Ovary (tissue), 3 donors: ENCODE measurements around the gene ZNF132.

ENCODE experiments used
- CTCF ChIP-seq, 3 donors: fragments of 450-650 bp in 2 of 3; fragments of 200-600 bp in 1 of 3; IDR thresholded peaks; one replicate each; pipeline versions ENCODE4 v1.5.1 to v1.8.0; 2016 to 2022; ENCODE audit warnings: antibody characterized with exemption in 3 of 3, mild to moderate bottlenecking in 1 of 3
- EP300 ChIP-seq: sonication (generic); formaldehyde crosslinking; IDR thresholded peaks from one replicate; pipeline ENCODE4 v1.6.1; 2017; ENCODE audit warnings: antibody characterized with exemption
- POLR2A ChIP-seq: fragments of 450-650 bp; IDR thresholded peaks from one replicate; pipeline ENCODE4 v1.6.1; 2017; ENCODE audit warnings: antibody characterized with exemption, mild to moderate bottlenecking, moderate library complexity
- donor health status: DM: no; HTN: no; CAD: no.

- no peak for TF ChIP-seq EP300
- TF ChIP-seq CTCF (IDR thresholded peaks at IDR 0.05), result no peak
- TF ChIP-seq POLR2A, result no peak
Observed at GRCh38 chr19:58385313-58385890, 54.6 kb downstream of the ZNF132 start.
